HG03060 (cell line): ENCODE results near the gene NOL4L.

Source experiments
- ATAC-seq: cut with Tn5 transposase; IDR thresholded peaks from one replicate; pipeline ENCODE4 v1.9.1; 2021; ENCODE audit warnings: low read depth, moderate number of reproducible peaks; ENCODE audit not compliant: unreplicated experiment

NOL4L gene

GRCh38 chr20:32563311-32564272 is 21.5 kb downstream of the NOL4L start:
- no peak for ATAC-seq

DNA sequence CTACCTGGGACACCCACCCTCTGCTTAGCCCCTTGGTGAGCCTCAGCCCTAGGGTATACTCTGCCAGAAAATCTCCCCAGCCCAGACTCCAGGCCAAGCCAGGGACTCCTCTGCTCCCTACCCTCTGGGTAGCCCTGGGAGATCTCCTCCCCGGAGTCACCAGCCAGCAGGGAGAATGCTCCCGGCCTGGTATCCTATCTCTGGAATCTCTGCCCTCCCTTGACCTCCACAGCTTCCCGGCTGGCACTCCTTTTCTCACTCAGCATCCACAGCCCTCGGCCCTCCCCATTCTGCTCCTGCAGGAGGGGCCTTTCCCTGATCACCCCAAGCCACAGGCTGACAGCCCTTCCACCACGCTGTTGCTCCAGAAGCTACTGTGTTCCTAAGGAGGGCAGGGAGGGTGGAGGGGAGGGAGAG is 22.6 kb downstream of the NOL4L start:
- no peak for ATAC-seq

GRCh38 chr20:32560989-32561830 is 23.9 kb downstream of the NOL4L start:
- ATAC-seq, result no peak

GRCh38 chr20:32560482-32560988 is 24.6 kb downstream of the NOL4L start:
- no peak for ATAC-seq

DNA sequence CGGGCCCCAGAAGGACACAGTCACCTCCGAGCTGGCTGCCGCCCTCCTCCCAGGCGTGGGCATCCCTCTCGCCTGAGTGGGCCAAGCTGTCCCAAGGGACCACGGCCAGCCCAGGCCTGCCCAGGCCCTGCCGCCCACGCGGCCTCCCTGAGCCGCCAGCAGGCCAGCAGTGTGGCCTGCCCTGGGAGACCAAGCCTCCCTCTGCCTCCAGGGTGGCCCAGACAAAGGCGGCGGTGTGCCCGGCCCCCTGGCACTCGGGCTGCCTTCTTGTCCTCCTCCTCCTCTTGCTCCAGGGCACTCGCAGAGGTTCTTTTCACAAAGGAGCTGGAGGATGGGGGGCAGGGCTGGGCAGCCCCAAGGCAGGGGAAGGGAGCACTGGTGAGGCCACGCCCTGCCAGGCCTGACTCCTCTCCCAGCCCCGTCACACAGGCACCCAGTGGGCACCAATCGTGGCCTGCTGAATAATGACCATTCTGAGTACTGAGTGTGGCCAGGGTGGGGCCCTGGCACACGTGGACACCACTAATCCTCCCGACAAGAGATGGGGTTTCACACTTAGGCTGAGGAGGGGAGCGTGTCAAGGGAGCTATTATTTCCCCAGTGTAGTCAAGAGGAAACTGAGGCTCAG is 25.3 kb downstream of the NOL4L start:
- no peak for ATAC-seq

GRCh38 chr20:32559205-32559752 is 25.9 kb downstream of the NOL4L start:
- ATAC-seq, result no peak

DNA sequence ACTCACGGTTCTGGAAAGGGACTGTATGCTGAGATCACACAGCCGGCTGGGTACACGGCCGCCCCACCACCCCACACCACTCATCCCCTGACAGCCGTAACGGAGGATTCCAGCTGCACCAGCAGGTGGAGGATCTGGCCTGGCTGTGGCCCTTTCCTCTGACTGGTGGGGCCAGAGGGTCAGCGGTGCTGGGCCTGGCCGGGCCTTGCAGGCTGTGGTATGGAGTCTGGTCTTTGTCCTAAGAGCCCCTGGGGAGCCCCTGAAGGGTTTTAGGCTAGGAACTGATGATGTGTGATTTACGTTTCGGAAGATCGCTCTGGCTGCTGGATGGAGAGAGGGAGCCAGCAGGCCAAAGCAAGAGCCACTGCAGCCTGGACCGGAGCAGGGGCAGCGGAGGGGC is 26.6 kb downstream of the NOL4L start:
- no peak for ATAC-seq

DNA sequence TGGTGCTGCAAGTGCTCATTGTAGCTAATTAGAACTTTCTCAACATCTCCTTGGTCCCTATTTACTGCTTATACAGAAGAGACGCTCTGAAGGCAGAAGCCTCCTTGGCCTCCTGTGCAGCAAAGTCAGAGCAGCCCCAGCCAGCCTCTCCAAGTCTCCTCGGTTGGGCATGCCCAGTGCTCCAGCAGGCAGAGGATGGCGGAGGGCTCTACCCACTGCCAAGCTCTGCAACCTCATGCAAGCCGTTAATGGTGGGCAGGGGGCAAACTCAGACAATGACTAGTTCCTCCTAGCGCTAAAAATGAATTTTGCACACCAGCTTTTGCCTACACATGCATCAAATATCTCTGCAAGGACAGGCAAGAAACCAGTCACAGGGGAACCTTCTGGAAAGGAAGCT is 27.8 kb downstream of the NOL4L start:
- no peak for ATAC-seq

DNA sequence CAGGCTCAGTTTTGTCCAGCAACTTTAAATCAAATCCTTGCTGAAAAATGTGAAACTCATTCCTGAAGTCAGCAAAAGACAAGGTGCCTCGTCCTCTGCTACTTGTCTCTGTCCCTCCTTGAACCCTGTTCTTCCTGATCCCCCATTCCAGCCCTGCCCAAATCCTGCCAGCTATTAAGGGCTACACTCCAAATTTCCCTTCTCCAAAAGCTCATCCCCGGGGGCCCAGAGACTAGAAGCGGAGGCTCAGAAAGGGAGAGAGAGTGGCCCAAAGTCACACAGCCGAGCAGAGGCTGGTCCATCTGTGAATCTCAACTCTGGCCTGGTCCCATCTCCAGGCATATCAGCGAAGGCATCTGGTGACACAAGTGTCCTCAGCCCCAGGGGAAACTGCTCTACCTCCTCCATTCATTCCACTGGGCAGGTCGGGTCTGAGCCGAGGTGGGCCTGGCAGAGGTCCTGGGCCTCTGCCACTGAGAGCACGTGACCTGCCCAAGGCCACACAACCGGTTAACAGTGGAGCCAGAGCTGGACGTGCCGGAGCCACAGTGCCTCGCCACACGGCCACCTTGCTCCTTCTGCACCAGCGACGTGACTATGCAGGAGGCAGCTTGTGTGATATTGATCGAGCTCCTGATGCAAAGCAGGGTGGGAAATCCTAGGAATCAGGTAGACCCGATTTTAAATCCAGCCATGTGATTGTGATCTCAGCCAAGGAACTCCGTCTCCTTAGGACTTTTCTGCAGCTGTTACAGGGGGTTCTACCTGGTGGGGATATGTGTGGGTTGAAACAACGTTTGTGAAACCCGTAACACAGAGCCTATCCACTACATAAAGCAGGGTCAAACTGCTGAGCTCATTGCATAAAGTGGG is 28.6 kb downstream of the NOL4L start:
- ATAC-seq, result no peak

GRCh38 chr20:32555584-32555983 is 29.5 kb downstream of the NOL4L start:
- ATAC-seq, result no peak

GRCh38 chr20:32554965-32555289 is 30.2 kb downstream of the NOL4L start:
- no peak for ATAC-seq

GRCh38 chr20:32553618-32554017 is 31.5 kb downstream of the NOL4L start:
- ATAC-seq, result no peak

DNA sequence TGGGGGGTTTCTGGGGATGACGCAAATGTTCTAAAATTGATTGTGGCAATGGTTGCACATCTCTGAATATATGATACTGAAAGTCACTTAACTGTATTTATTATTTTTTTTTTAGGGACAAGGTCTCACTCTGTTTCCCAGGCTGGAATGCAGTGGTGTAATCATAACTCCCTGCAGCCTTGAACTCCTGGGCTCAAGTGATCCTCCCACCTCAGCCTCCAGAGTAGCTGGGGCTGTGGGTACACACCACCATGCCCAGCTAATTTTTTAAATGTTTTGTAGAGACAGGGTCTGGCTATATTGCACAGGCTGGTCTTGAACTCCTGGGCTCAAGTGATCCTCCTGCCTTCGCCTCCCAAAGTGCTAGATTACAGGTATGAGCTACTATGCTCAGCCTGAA is 33.4 kb downstream of the NOL4L start:
- no peak for ATAC-seq

DNA sequence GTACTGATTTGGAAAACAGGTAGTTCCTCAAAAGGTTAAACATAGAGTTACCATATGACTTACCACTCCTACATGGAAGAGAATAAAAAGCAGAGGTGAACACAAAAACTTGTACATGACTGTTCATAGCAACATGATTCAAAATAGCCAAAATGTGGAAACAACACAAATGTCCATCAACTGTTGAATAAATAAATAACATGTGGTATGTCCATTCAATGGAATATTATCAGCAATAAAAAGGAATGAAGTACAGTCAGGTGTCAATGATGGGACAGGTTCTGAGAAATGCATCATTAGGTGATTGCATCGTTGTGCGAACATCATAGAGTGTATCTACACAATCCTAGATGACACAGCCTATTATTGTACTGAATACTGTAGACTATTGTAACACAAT is 35.3 kb downstream of the NOL4L start:
- ATAC-seq, result no peak

DNA sequence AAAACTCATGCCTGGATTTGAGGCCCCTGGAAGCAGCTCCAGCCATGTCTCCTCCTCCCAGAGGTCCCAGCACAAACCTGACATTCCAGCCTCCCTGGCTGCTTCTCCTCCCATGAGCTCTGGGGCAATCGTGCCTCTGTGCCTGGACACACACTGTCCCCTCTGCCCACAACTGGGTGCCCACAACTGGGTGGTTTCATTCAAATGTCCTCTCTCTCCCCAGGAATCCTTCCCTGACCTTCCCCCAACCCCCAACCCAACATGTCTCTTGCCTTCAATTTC is 37.4 kb downstream of the NOL4L start:
- ATAC-seq, result no peak

DNA sequence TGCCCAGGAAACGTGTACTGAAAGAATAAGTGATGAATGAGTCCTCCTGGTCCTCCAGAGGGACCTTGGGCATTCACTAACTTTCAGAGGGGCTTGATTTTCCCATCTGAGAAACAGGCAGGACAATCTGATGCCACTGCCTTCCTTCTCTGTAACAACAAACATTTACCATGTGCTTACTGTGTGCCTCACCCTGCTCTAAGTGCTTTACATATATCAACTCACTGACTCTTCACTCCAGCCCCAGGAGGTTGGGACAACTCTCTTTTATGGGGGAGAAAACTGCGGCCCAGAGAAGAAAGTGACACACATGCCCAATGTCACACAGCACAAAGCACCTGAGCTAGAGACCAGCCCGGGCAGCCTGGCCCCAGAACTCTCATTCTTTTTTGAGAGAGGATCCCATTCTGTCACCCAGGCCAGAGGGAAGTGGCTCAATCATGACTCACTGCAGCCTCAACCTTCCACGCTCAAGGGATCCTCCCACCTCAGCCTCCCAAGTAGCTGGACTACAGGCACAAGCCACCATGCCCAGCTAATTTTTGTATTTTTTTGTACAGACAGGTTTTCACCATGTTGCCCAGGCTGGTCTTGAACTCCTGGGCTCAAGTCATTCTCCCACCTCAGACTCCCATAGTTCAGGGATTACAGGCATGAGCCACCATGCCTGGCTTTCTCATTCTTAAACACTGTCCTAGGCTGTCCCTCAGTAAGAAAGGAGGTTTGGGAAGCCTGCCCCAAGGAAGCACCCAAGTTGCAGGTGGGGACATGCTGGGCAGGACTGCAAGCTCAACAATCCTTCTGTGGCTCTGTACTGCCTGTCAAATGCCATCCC is 38.0 kb downstream of the NOL4L start:
- no peak for ATAC-seq

DNA sequence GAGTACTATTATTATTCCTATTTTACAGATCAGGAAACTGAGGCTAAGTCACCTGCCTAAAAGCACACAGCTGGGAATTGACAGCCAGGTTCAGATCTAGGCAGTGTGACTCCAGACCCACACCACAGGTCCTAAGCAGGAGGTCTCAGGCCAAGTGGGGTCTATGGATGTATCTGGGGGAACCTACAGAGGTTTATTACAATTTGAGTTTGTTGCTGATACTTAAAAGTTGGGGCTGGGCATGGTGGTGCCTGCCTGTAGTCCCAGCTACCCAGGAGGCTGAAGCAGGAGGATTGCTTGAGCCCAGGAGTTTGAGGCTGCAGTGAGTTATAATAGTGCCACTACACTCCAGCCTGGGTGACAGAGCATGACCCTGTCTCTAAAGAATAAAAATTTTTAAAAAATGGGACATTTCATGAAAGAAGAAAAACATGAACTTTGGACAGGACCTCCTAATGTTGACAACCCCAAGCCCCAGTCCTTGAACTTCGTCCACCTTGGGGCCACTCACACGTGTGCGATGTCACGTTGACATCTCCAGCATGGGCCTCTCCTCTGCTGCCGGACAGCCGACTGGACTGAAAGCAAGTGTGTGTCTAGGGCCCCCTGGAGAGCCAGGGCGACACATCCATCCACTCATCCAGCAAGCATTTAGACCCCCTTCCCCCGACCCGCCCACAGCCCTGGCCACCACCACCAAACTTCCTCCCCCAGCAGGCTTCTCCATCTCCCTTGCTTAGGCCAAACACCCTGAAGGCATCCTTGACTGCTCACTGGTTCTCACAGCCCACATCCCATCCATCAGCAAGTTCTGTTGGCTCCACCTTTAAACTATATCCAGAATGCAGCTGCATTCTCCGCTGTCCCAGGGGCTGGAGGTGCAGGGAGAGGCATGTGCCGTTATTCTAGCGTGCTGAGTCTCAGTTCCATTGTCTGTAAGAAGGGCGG is 40.0 kb downstream of the NOL4L start:
- no peak for ATAC-seq

DNA sequence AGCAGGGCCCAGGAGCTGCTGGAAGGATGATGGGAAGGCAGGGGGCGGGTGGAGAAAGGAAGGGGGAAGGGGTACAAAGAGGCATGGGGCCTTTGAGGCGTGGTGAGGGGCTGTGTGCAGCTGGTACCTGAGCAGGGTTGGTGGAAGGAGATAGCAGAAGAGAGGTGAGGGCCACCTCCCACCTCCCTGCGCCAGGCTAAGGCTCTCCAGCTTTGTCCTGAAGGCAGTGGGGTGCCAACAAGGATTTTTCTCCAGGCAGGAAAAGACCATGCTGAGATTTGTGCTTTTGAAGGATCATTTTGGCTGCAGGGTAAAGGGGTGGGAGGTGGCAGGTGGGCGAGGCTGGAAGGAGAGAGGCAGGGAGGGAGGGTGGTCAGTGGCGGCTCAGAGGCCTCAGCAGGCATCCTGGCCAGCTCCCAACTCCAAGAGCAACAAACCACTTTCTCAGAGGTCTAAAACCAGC is 40.8 kb downstream of the NOL4L start:
- no peak for ATAC-seq
